NCI-H2107 treated with DMSO at 0.1 percent for 48 hours (cell line): ENCODE measurements around the gene PLEKHN1.

Experiments used
- DNase-seq: peaks from one replicate; lab custom pipeline; 2025; ENCODE audit not compliant: unreplicated experiment; lab: John Stamatoyannopoulos, UW

PLEKHN1 gene

GRCh38 chr1:960363-961131 is 5.7 kb upstream of the PLEKHN1 start, which contains the start of gene KLHL17:
Gene KLHL17, plus strand, starts transcription at chr1:960584. Its CDS starts 110 bp downstream, at chr1:960694.
- DNase-seq: no peak

GRCh38 chr1:961132-961669 is 5.1 kb upstream of the PLEKHN1 start:
- no peak for DNase-seq

GRCh38 chr1:962381-963300 is 3.6 kb upstream of the PLEKHN1 start:
- DNase-seq: no peak

- no peak for DNase-seq
Measured at GRCh38 chr1:963301-963651, 3.0 kb upstream of the PLEKHN1 start.

GRCh38 chr1:963746-964525 is 2.3 kb upstream of the PLEKHN1 start:
- DNase-seq: no peak

- no peak for DNase-seq
Measured at GRCh38 chr1:964691-965525, 1.4 kb upstream of the PLEKHN1 start.

GRCh38 chr1:965526-966134 is 652 bp upstream of the PLEKHN1 start:
- no peak for DNase-seq

GRCh38 chr1:966704-967300 is 520 bp downstream of the PLEKHN1 start:
- DNase-seq: no peak

GRCh38 chr1:967466-968343 is 1.4 kb downstream of the PLEKHN1 start:
- no peak for DNase-seq

- no peak for DNase-seq
Measured at GRCh38 chr1:969260-969855, 3.1 kb downstream of the PLEKHN1 start.

GRCh38 chr1:970242-970972 is 4.1 kb downstream of the PLEKHN1 start:
- DNase-seq: no peak

- no peak for DNase-seq
Measured at GRCh38 chr1:970973-971730, 4.9 kb downstream of the PLEKHN1 start.

- DNase-seq: no peak
Measured at GRCh38 chr1:971751-972506, 5.6 kb downstream of the PLEKHN1 start.

- no peak for DNase-seq
Measured at GRCh38 chr1:972726-973458, 6.6 kb downstream of the PLEKHN1 start.
